Measurements from ENCODE around the gene FCRL6. TPM values are rescaled to one million over a fixed set of nuclear protein-coding genes. Genes with fewer than 3 reads are reported as not detected.

FCRL6 gene
- total and polyA plus RNA-seq, 2 donors (not counting 3 experiments of a cell fraction or from before 2014, with no cell fraction given), result 0.06 TPM; not detected in 1

- H3K4me3 ChIP-seq (replicated peaks in 1 of 3; ENCODE audit: insufficient read depth in 1 of 3, low read depth in 1 of 3, low read length in 3 of 3), result no peak overlapping the region
- peaks cover 6% of the 10 kb centered on the region for H3K4me1 ChIP-seq (ENCODE audit: control insufficient read depth, extremely low read depth, insufficient read depth, low read length)
- no peak for DNase-seq (ENCODE audit: low read depth, low spot score)
- TF ChIP-seq MYC (IDR thresholded peaks at IDR 0.05; ENCODE audit: low read depth, low read length) (no peak), POLR2AphosphoS5 (IDR thresholded peaks at IDR 0.05; ENCODE audit: insufficient read depth, low read depth, low read length) (no peak), CTCF (IDR thresholded peaks at IDR 0.05; ENCODE audit: extremely low read depth in 1 of 2, insufficient read depth in 1 of 2, low read depth in 1 of 2, low read length in 2 of 2) (no peak), FOS (IDR thresholded peaks at IDR 0.05; ENCODE audit: borderline replicate concordance, insufficient read depth, low read length) (no peak), POLR2A (IDR thresholded peaks at IDR 0.05; ENCODE audit: low read depth, low read length) (no peak), MAX (IDR thresholded peaks at IDR 0.05; ENCODE audit: insufficient read depth, insufficient read length) (no peak), JUN (IDR thresholded peaks at IDR 0.05; ENCODE audit: borderline replicate concordance, insufficient read depth, insufficient read length, low read depth) (no peak), GATA2 (IDR thresholded peaks at IDR 0.05; ENCODE audit: insufficient read depth, insufficient read length, low read depth, low read length) (no peak)
- CTCF ChIA-PET, result interaction anchor here (1.2 kb wide), 1 partner anchor 42 kb away, joined by 4 read pairs; no protein-coding TSS in a partner anchor
- no peaks in the 10 kb centered on the region for H3K9me1 ChIP-seq (replicated peaks; ENCODE audit: control insufficient read depth, extremely low read depth, insufficient read depth, low read length)
- intact Hi-C loops (cut with micrococcal nuclease) (no loop called here), dilution Hi-C loops (cut with MboI; ENCODE audit: extremely low pct_ligation_motif_present, low sequenced_read_pairs) (no loop called here)
- H3K27ac ChIP-seq (ENCODE audit: insufficient read depth, low read depth, low read length), result no peak overlapping the region
- H3K9me3 ChIP-seq (replicated peaks; ENCODE audit: control insufficient read depth, insufficient read depth, low read length), result no peaks in the 10 kb centered on the region
- no TSS peak for BruUV-seq (replicated peaks)
- no peaks in the 10 kb centered on the region for H3K79me2 ChIP-seq (ENCODE audit: control insufficient read depth, insufficient read depth, low read length)
- no peak for FAIRE-seq
- H3K4me2 ChIP-seq (ENCODE audit: insufficient read depth, low read length), result no peak overlapping the region
- no peak overlapping the region for H3K9ac ChIP-seq (replicated peaks; ENCODE audit: extremely low read depth, insufficient read depth, low read length)
- no peaks in the 10 kb centered on the region for H3K36me3 ChIP-seq (ENCODE audit: control insufficient read depth in 2 of 2, extremely low read depth in 1 of 2, insufficient read depth in 2 of 2, low read length in 2 of 2)
- POLR2A ChIA-PET, result no interaction called here
- H2AFZ ChIP-seq (ENCODE audit: low read depth, low read length), result no peak overlapping the region
- H3K27me3 ChIP-seq (ENCODE audit: control insufficient read depth in 2 of 2, insufficient read depth in 2 of 2, low read length in 2 of 2), result peaks cover 0 to 4% of the 10 kb centered on the region in 2 experiments
- no peaks in the 10 kb centered on the region for H4K20me1 ChIP-seq (replicated peaks; ENCODE audit: control insufficient read depth, extremely low read depth, insufficient read depth, low read length)
These were observed 46.2 kb downstream of the FCRL6 start for GRCh38 chr1:159848326-159848725.
